ENCODE data around the gene CD68. TPM values are rescaled to one million over a fixed set of nuclear protein-coding genes. Genes with fewer than 3 reads are reported as not detected.
A peak's percentile ranks its signal among the peaks of the same experiment; 100 is the strongest.

The CD68 gene
- polyA plus RNA-seq, 3 donors = 642 to 884 (median 744) TPM

GRCh38 chr17:7575481-7575883, 4.0 kb upstream of the CD68 start:
- 100% methylated on average over 1 of the region's 1 CpG for WGBS (ENCODE audit: insufficient coverage)
- Mint-ChIP-seq H3K36me3 (peaks cover 73 to 81% of the 10 kb centered on the region in 2 donors), H3K9me3 (peaks cover 0 to 4% (median 0%) of the 10 kb centered on the region in 7 donors), H3K27me3 (ENCODE audit: low read depth in 3 of 3) (peaks cover 0 to 12% (median 2%) of the 10 kb centered on the region in 3 donors), H3K4me1 (peaks cover 70% of the 10 kb centered on the region), H3K27ac (peak overlapping the region; percentile 79 to 100 (median 99)), H3K4me3 (peak overlapping the region; percentile 97 to 98)
- H4K20me1 ChIP-seq (ENCODE audit: insufficient read depth, low read length) = peaks cover 74% of the 10 kb centered on the region
- H3K36me3 ChIP-seq (replicated peaks in 1 of 2; ENCODE audit: control insufficient read depth in 1 of 2, insufficient read depth in 2 of 2, low read length in 2 of 2) = peaks cover 55 to 61% of the 10 kb centered on the region in 2 donors
- no peak overlapping the region for H3K9ac ChIP-seq (ENCODE audit: insufficient read depth, low read length, poor library complexity, severe bottlenecking)
- no peaks in the 10 kb centered on the region for H3K27me3 ChIP-seq (ENCODE audit: control insufficient read depth in 2 of 2, insufficient read depth in 2 of 2, low read length in 2 of 2)
- no peak overlapping the region for H2AFZ ChIP-seq (ENCODE audit: insufficient read depth, low read depth, low read length, poor library complexity, severe bottlenecking)
- H3K4me3 ChIP-seq (replicated peaks in 1 of 3; ENCODE audit: low read depth in 2 of 3, low read length in 3 of 3) = peak overlapping the region in 1 of 3 experiments; percentile 100
- no peak for TF ChIP-seq CTCF (IDR thresholded peaks at IDR 0.05)
- no peaks in the 10 kb centered on the region for H3K9me3 ChIP-seq (replicated peaks in 1 of 2; ENCODE audit: control insufficient read depth in 1 of 2, insufficient read depth in 1 of 2, low read length in 2 of 2)
- intact Hi-C loops (cut with micrococcal nuclease) = loop anchor here (5.0 to 10.0 kb wide), 2 partner anchors 251 to 267 kb away; partner anchors contain the start of gene NEURL4 (in 1 of the 2)
- H3K79me2 ChIP-seq (ENCODE audit: insufficient read depth, low read length) = peaks cover 86% of the 10 kb centered on the region
- H3K4me2 ChIP-seq (replicated peaks; ENCODE audit: extremely low read depth, low read length, poor library complexity, severe bottlenecking) = peak overlapping the region; percentile 91
- peak overlapping the region; percentile 99 for H3K27ac ChIP-seq (ENCODE audit: low read depth in 1 of 2, low read length in 2 of 2)
- peaks cover 64 to 74% of the 10 kb centered on the region in 2 donors for H3K4me1 ChIP-seq (ENCODE audit: control insufficient read depth in 1 of 2, insufficient read depth in 2 of 2, low read length in 2 of 2)
- DNase-seq = no peak

- no peak for TF ChIP-seq CTCF (IDR thresholded peaks at IDR 0.05)
- H2AFZ ChIP-seq (ENCODE audit: insufficient read depth, low read depth, low read length, poor library complexity, severe bottlenecking) = no peak overlapping the region
- peak overlapping the region; percentile 91 for H3K4me2 ChIP-seq (replicated peaks; ENCODE audit: extremely low read depth, low read length, poor library complexity, severe bottlenecking)
- peak overlapping the region; percentile 99 for H3K27ac ChIP-seq (ENCODE audit: low read depth in 1 of 2, low read length in 2 of 2)
- Mint-ChIP-seq H3K27me3 (ENCODE audit: low read depth in 3 of 3) (peaks cover 0 to 13% (median 2%) of the 10 kb centered on the region in 3 donors), H3K4me1 (peaks cover 73% of the 10 kb centered on the region), H3K27ac (peak overlapping the region; percentile 79 to 100 (median 99)), H3K4me3 (peak overlapping the region in 1 of 2 donors; percentile 97), H3K9me3 (peaks cover 0 to 4% (median 0%) of the 10 kb centered on the region in 7 donors), H3K36me3 (peaks cover 73 to 81% of the 10 kb centered on the region in 2 donors)
- no peaks in the 10 kb centered on the region for H3K9me3 ChIP-seq (replicated peaks in 1 of 2; ENCODE audit: control insufficient read depth in 1 of 2, insufficient read depth in 1 of 2, low read length in 2 of 2)
- peaks cover 86% of the 10 kb centered on the region for H3K79me2 ChIP-seq (ENCODE audit: insufficient read depth, low read length)
- H3K4me3 ChIP-seq (replicated peaks in 1 of 3; ENCODE audit: low read depth in 2 of 3, low read length in 3 of 3) = peak overlapping the region in 1 of 3 experiments; percentile 100
- intact Hi-C loops (cut with micrococcal nuclease) = loop anchor here (5.0 to 10.0 kb wide), 2 partner anchors 251 to 266 kb away; partner anchors contain the start of gene NEURL4 (in 1 of the 2)
- no peak for DNase-seq
- no peak overlapping the region for H3K9ac ChIP-seq (ENCODE audit: insufficient read depth, low read length, poor library complexity, severe bottlenecking)
- peaks cover 79% of the 10 kb centered on the region for H4K20me1 ChIP-seq (ENCODE audit: insufficient read depth, low read length)
- H3K4me1 ChIP-seq (ENCODE audit: control insufficient read depth in 1 of 2, insufficient read depth in 2 of 2, low read length in 2 of 2) = peaks cover 68 to 79% of the 10 kb centered on the region in 2 donors
- peaks cover 50 to 57% of the 10 kb centered on the region in 2 donors for H3K36me3 ChIP-seq (replicated peaks in 1 of 2; ENCODE audit: control insufficient read depth in 1 of 2, insufficient read depth in 2 of 2, low read length in 2 of 2)
- no peaks in the 10 kb centered on the region for H3K27me3 ChIP-seq (ENCODE audit: control insufficient read depth in 2 of 2, insufficient read depth in 2 of 2, low read length in 2 of 2)
- 71% methylated on average over 4 of the region's 7 CpGs for WGBS (ENCODE audit: insufficient coverage)
These were observed 3.5 kb upstream of the CD68 start for GRCh38 chr17:7575959-7576358.

Data from CD14-positive monocyte (primary cell).